HepG2 (cell line): ENCODE measurements around the gene MBL2. TPM values are rescaled to one million over a fixed set of nuclear protein-coding genes. Genes with fewer than 3 reads are reported as not detected.
A peak's percentile ranks its signal among the peaks of the same experiment; 100 is the strongest.

Source experiments
- BCL6 ChIP-seq: IDR thresholded peaks from 2 replicates; pipeline ENCODE4 v1.6.1; 2016; ENCODE audit warnings: missing genetic modification reagents, missing compliant biosample characterization
- CREM ChIP-seq, 2 experiments: sonication (generic) in 1 of 2; formaldehyde crosslinking in 1 of 2; IDR thresholded peaks; 2 replicates each; pipeline versions ENCODE4 v1.4.0 to v1.6.1; 2016 to 2020; ENCODE audit warnings: antibody characterized with exemption in 1 of 2, mild to moderate bottlenecking in 1 of 2, missing genetic modification reagents in 1 of 2
- FOXA1 ChIP-seq, 2 experiments: fragments of 450-650 bp in 1 of 2; sonication (generic) in 1 of 2; formaldehyde crosslinking in 1 of 2; IDR thresholded peaks; 2 replicates each; pipeline versions ENCODE4 v1.4.0 to v1.6.1; 2016 to 2020; ENCODE audit warnings: missing genetic modification reagents in 1 of 2
- GATA4 ChIP-seq: sonication (generic); IDR thresholded peaks from 2 replicates; pipeline ENCODE4 v1.6.1; 2016; ENCODE audit warnings: antibody characterized with exemption, low read depth, borderline replicate concordance
- LCORL ChIP-seq, 2 experiments: fragments of 450-650 bp in 1 of 2; sonication (generic) in 1 of 2; formaldehyde crosslinking in 1 of 2; IDR thresholded peaks; 2 replicates each; pipeline versions ENCODE4 v1.5.0 to v1.6.1; 2017 to 2020; ENCODE audit warnings: antibody characterized with exemption in 1 of 2, missing genetic modification reagents in 1 of 2
- MEF2D ChIP-seq: sonication (generic); formaldehyde crosslinking; IDR thresholded peaks from 2 replicates; pipeline ENCODE4 v1.5.1; 2020; ENCODE audit warnings: mild to moderate bottlenecking, missing genetic modification reagents
- TEAD3 ChIP-seq: optimal IDR thresholded peaks from 2 replicates; pipeline ENCODE3; 2016; ENCODE audit warnings: borderline replicate concordance
- ZBTB20 ChIP-seq: sonication (generic); formaldehyde crosslinking; IDR thresholded peaks from 2 replicates; pipeline ENCODE4 v1.8.1; 2023; ENCODE audit warnings: missing genetic modification reagents, low read depth, mild to moderate bottlenecking, borderline replicate concordance
- ZNF253 ChIP-seq: sonication (generic); formaldehyde crosslinking; IDR thresholded peaks from 2 replicates; pipeline ENCODE4 v1.8.0; 2022; ENCODE audit warnings: mild to moderate bottlenecking, missing genetic modification reagents, borderline replicate concordance
- polyA plus RNA-seq, 8 experiments: library from polyadenylated mRNA; depleted of rRNA in 3 of 8; stranded (reverse) in 7 of 8; unstranded in 1 of 8; fragments of >200 nt; fragmentation: Illumina TruSeq in 4 of 8; extraction: Trizol in 4 of 8; gene quantifications; 2 replicates each; pipeline versions ENCODE4 v1.2.1 to v1.2.3, GENCODE V29; 2011 to 2016; ENCODE audit warnings: low read depth in 4 of 8, missing spikeins in 1 of 8, mixed read lengths in 1 of 8; ENCODE audit not compliant: insufficient read depth in 1 of 8
- total RNA-seq, 5 experiments: library from RNA; depleted of rRNA; stranded (reverse); fragments of >200 nt; fragmentation: Illumina TruSeq; extraction: Trizol; gene quantifications; 2 replicates each; pipeline ENCODE4 v1.2.3, GENCODE V29; 2016; ENCODE audit warnings: low read depth in 1 of 5
- TF ChIP-seq, protein P1 (sequence below): sonication (generic); formaldehyde crosslinking; IDR thresholded peaks from 2 replicates; pipeline ENCODE4 v1.4.0; 2020; ENCODE audit warnings: missing genetic modification reagents
- TF ChIP-seq, protein P2 (sequence below): sonication (generic); formaldehyde crosslinking; IDR thresholded peaks from 2 replicates; pipeline ENCODE4 v1.5.1; 2020; ENCODE audit warnings: mild to moderate bottlenecking, missing genetic modification reagents, borderline replicate concordance
- TF ChIP-seq, protein P3 (sequence below): sonication (generic); formaldehyde crosslinking; IDR thresholded peaks from 2 replicates; pipeline ENCODE4 v1.4.0; 2020; ENCODE audit warnings: missing genetic modification reagents, borderline replicate concordance
- TF ChIP-seq, protein P4 (sequence below): IDR thresholded peaks from 2 replicates; pipeline ENCODE4 v1.6.1; 2016
- TF ChIP-seq, protein P5 (sequence below): sonication (generic); formaldehyde crosslinking; conservative IDR thresholded peaks from 2 replicates; pipeline ENCODE4 v1.8.0; 2022; ENCODE audit warnings: mild to moderate bottlenecking, moderate library complexity, missing genetic modification reagents

MBL2 gene
- total and polyA plus RNA-seq, 2 of the 13 experiments (the other 11 are each of a cell fraction or from before 2014, with no cell fraction given), result 9.6 to 16.2 TPM

DNA sequence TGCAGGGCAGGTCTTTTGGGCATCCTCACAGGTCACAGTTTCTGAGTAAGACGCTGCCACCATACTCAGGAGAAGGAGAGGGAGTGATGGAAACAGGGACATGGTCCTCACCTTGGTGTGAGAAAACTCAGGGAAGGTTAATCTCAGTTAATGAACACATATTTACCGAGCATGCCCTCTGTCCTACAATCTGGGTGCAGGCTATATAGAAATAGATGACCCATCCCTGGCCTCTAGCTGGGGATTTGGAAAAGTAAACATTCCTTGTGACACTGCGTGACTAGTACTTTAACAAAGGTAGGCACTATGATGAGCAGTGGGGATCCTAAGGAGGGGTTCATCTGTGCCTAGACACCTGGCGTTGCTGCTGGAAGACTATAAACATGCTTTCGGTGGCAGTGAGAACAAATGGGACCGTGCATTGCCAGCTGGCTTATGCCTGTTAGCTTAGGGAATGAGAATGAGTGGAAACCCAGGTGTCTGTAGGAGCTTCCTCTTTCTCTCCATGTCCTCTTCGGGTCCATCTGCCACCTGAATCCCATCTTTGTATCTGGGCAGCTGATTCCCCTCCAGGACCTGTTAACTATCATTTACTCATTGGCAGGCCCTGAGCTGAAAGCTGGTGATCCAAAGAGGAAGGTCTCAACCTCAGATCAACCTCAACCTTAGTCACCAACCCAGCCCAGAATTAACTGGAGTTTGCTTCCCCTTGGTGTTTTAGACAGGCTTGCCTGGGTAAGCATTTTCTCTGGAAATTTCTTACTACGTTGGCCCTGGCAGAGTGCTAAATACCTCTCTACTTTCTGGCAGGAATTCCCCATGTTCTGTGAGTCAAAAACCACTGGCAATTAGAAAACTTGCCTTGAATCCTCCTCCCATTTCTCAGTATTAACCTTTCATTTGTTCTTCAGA, 794 bp downstream of the MBL2 start (continued):
- TF ChIP-seq, protein P1, sequence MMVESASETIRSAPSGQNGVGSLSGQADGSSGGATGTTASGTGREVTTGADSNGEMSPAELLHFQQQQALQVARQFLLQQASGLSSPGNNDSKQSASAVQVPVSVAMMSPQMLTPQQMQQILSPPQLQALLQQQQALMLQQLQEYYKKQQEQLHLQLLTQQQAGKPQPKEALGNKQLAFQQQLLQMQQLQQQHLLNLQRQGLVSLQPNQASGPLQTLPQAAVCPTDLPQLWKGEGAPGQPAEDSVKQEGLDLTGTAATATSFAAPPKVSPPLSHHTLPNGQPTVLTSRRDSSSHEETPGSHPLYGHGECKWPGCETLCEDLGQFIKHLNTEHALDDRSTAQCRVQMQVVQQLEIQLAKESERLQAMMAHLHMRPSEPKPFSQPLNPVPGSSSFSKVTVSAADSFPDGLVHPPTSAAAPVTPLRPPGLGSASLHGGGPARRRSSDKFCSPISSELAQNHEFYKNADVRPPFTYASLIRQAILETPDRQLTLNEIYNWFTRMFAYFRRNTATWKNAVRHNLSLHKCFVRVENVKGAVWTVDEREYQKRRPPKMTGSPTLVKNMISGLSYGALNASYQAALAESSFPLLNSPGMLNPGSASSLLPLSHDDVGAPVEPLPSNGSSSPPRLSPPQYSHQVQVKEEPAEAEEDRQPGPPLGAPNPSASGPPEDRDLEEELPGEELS (CRISPR knock-in tag), result peak; percentile 80
- TF ChIP-seq GATA4 (peak; percentile 59; the same call in 1 of the 2 replicates), LCORL (IDR thresholded peaks at IDR 0.05) (no peak), LCORL (CRISPR knock-in tag; IDR thresholded peaks at IDR 0.05) (peak; percentile 78), ZNF253 (CRISPR knock-in tag) (no peak), ZBTB20 (CRISPR knock-in tag) (peak; percentile 61; the same call in 1 of the 2 replicates), MEF2D (CRISPR knock-in tag) (peak; percentile 94), CREM (IDR thresholded peaks at IDR 0.05) (peak; percentile 79), CREM (CRISPR knock-in tag; IDR thresholded peaks at IDR 0.05) (no peak), TEAD3 (peak; percentile 84), FOXA1 (IDR thresholded peaks at IDR 0.05) (0 out of 2 replicates have a peak, but pooled peaks have one; percentile 8), FOXA1 (CRISPR knock-in tag; IDR thresholded peaks at IDR 0.05) (peak; percentile 86), BCL6 (CRISPR knock-in tag) (peak; percentile 92)
- TF ChIP-seq, protein P2, sequence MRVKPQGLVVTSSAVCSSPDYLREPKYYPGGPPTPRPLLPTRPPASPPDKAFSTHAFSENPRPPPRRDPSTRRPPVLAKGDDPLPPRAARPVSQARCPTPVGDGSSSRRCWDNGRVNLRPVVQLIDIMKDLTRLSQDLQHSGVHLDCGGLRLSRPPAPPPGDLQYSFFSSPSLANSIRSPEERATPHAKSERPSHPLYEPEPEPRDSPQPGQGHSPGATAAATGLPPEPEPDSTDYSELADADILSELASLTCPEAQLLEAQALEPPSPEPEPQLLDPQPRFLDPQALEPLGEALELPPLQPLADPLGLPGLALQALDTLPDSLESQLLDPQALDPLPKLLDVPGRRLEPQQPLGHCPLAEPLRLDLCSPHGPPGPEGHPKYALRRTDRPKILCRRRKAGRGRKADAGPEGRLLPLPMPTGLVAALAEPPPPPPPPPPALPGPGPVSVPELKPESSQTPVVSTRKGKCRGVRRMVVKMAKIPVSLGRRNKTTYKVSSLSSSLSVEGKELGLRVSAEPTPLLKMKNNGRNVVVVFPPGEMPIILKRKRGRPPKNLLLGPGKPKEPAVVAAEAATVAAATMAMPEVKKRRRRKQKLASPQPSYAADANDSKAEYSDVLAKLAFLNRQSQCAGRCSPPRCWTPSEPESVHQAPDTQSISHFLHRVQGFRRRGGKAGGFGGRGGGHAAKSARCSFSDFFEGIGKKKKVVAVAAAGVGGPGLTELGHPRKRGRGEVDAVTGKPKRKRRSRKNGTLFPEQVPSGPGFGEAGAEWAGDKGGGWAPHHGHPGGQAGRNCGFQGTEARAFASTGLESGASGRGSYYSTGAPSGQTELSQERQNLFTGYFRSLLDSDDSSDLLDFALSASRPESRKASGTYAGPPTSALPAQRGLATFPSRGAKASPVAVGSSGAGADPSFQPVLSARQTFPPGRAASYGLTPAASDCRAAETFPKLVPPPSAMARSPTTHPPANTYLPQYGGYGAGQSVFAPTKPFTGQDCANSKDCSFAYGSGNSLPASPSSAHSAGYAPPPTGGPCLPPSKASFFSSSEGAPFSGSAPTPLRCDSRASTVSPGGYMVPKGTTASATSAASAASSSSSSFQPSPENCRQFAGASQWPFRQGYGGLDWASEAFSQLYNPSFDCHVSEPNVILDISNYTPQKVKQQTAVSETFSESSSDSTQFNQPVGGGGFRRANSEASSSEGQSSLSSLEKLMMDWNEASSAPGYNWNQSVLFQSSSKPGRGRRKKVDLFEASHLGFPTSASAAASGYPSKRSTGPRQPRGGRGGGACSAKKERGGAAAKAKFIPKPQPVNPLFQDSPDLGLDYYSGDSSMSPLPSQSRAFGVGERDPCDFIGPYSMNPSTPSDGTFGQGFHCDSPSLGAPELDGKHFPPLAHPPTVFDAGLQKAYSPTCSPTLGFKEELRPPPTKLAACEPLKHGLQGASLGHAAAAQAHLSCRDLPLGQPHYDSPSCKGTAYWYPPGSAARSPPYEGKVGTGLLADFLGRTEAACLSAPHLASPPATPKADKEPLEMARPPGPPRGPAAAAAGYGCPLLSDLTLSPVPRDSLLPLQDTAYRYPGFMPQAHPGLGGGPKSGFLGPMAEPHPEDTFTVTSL, result peak; percentile 83
- TF ChIP-seq, protein P3, sequence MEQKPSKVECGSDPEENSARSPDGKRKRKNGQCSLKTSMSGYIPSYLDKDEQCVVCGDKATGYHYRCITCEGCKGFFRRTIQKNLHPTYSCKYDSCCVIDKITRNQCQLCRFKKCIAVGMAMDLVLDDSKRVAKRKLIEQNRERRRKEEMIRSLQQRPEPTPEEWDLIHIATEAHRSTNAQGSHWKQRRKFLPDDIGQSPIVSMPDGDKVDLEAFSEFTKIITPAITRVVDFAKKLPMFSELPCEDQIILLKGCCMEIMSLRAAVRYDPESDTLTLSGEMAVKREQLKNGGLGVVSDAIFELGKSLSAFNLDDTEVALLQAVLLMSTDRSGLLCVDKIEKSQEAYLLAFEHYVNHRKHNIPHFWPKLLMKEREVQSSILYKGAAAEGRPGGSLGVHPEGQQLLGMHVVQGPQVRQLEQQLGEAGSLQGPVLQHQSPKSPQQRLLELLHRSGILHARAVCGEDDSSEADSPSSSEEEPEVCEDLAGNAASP (CRISPR knock-in tag), result peak; percentile 94; the same call in 1 of the 2 replicates
- TF ChIP-seq, protein P4, sequence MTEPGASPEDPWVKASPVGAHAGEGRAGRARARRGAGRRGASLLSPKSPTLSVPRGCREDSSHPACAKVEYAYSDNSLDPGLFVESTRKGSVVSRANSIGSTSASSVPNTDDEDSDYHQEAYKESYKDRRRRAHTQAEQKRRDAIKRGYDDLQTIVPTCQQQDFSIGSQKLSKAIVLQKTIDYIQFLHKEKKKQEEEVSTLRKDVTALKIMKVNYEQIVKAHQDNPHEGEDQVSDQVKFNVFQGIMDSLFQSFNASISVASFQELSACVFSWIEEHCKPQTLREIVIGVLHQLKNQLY, result peak; percentile 80
- TF ChIP-seq, protein P5, sequence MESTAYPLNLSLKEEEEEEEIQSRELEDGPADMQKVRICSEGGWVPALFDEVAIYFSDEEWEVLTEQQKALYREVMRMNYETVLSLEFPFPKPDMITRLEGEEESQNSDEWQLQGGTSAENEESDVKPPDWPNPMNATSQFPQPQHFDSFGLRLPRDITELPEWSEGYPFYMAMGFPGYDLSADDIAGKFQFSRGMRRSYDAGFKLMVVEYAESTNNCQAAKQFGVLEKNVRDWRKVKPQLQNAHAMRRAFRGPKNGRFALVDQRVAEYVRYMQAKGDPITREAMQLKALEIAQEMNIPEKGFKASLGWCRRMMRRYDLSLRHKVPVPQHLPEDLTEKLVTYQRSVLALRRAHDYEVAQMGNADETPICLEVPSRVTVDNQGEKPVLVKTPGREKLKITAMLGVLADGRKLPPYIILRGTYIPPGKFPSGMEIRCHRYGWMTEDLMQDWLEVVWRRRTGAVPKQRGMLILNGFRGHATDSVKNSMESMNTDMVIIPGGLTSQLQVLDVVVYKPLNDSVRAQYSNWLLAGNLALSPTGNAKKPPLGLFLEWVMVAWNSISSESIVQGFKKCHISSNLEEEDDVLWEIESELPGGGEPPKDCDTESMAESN (CRISPR knock-in tag), result 0 out of 2 replicates have a peak, but pooled peaks have one; percentile 19
